Stimulated activated CD4-positive, alpha-beta T cell treated with anti-CD3 and anti-CD28 coated beads, Interleukin-2, amount 100 ng/mL, for 48 hours (primary cell): ENCODE measurements around the gene EARS2.
"Not testable (repeated sequence)": the region's sequence is repeated elsewhere in the genome, so short reads cannot be mapped to it uniquely, and the experiment has no call there.

Experiments used
- DNase-seq, 2 donors: peaks; one replicate each; pipeline ENCODE4 v3.0.0-alpha.2; 2020

Gene EARS2

DNA sequence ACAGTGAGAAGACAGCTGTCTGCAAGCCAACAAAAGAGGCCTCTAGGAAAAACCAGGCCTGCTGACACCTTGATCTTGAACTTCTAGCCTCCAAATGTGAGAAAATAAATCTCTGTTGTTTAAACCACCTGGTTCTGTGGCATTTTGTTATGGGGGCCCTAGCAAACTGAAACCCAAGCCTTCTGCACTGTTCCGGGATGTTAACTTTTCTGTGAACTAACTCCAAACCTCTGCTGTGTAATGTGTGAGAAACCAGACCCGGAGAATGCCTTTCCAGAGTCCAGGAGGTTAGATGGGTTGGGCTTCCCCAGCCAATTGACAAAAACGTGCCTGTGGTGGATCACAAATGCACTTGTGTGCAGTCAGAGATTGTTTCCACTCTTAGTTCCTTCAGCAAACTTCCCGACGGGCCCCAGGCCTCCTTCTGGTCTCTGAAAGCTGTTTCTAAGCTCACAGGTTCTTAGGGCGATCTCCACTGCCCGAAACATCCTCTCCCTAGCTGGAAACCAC, 33.2 kb downstream of the EARS2 start:
- no peak for DNase-seq

DNA sequence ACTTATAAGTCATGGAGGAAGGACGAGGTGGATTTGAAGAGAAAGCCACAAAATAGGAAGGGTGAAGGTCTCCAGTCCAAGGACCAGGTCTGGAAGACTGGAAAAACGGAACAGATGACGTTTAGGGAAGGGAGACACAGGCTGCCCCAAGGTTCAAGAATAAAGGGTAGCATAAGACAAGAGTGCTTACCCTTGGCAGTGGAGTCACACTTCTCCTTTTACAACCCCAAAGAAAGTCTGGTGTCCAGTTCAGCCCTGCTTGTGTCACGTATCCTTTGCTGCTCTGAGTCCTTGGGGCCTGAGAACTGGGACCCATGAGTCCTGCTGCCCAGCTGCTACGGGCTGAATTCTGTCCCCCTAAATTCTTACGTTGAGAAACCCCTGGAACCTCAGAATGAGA, 33.8 kb downstream of the EARS2 start:
- no peak for DNase-seq

DNA sequence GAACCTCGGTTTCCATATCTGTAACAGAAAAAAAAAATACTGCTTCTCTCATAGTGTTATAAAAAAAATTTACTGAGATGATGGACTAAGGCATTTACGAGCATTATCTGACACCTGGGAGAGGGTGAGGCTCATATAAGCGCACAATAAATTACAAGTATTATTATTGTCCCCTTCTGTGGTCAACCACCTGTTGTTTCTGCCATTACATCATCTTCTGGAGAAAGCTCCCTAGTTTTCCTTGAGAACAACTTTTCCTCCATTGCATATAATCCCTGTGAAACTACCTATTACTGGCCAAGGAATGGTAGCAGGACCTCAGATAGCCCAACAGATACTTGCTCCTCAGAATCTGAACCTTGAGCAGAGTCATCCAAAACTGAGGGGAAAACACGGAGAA, 35.2 kb downstream of the EARS2 start:
- DNase-seq: no peak

DNA sequence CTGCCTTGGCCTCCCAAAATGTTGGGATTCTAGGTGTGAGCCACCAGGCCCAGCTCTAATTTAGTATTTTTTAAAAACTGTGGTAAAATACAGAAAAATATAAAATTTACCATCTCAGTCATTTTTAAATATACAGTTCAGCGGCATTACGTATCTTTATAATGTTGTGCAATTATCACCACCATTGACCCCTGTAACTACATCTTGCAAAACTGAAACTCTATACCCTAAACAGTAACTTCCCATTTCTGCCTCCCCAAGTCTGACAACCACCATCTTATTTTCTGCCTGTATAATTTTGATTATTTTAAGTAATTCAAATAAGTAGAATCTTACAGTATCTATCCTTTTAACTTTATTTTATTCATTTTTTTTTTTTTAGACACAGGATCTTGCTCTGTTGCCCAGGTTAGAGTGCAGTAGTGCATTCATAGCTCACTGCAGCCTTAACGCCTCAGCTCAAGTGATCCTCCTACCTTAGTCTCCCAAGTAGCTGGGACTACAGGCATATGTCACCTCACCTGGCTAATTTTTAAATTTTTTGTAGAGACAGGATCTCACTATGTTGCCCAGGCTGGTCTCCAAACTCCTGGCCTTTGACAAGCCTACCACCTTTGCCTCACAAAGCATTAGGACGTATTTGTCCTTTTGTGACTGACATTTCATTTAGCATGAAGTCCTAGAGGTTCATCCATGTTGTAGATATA, 36.0 kb downstream of the EARS2 start:
- no peak for DNase-seq

DNA sequence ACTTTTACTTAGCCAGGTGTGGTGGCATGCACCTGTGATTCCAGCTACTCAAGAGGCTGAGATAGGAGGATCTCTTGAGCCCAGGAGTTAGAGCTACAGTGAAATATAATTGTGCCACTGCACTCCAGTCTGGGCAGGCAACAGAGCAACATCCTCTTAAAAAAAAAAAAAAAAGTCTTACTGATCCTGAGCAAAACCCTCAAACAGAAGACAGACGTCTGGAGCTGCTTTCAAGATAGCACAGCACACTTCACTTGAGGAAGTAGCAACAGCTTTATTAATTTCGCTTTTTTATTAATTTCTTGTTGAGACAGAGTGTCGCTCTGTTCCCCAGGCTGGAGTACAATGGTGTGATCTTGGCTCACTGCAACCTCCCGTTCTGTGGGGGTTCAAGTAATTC, 36.6 kb downstream of the EARS2 start:
- no peak for DNase-seq

DNA sequence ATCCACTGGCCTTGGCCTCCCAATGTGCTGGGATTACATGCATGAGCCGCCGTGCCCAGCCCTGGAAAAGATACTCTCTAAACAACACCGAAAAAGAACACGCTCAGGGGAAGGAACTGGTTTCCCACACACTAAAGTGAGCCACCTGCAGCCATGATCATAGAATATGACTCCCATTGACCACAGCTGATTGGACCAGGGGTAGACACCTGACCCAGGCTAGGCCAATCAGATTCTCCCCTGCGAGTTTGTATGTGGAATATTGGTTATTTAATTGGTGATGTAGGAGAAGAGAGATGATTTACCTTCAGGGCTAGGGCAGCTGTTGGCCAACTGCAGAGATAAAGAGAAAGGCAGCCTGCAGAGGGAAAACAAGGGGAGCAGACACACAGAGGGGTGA, 37.9 kb downstream of the EARS2 start:
- DNase-seq: no peak

DNA sequence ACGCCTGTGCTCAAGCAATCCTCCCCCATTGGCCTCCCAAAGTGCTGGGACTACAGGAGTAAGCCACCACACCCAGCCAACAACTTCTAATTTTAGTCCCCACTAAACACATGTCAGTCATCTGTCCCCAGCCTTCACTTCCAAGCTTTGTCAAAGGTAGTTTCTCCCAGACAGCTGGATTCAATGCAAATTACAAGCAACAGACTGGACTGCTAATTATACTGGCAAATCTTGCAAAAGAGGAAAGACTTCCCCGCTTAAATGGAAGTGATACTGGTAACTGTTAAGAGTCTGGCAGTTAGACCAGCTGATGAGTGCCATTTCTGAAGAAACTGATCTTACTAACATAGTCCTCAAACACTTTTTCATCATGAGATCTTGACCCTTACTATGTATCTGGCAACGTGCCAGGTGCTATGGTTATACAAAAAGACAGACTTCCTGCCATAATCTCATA, 38.7 kb downstream of the EARS2 start:
- DNase-seq: no peak

DNA sequence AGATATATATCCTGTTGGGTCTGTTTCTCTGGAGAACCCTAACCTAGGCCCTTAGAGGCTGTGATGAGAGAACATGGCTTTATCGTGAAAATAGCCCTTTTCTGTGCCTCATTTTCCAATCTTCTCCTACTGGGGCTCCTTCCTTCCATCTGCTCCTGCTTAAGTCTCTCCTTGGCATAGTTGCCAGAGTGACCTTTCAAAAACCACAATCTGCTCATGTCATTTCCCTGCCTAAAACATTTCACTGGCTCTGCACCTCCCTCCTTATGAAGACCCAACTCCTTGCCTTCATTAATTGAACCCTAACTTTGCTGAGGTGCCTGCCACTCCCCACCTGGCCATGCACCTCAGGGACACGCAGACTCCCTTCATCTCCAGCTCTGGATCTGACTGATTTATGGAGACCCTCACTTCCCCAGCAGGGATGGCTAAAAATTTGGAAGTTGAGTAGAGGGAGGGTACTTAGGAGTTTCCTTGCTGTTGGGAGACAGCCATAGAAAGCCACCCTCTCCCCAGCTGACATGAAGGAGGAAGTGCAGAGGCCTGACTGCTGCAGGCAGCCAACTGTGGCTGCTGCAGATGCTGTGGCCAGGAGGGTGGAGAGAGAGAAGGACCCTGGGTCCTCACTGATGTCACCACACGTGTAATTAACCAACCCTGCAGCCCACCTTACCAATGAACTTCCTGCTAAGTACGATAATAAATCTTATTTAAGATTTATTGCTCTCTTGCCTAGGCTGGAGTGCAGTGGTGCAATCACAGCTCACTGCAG, 40.6 kb downstream of the EARS2 start:
- no peak for DNase-seq

DNA sequence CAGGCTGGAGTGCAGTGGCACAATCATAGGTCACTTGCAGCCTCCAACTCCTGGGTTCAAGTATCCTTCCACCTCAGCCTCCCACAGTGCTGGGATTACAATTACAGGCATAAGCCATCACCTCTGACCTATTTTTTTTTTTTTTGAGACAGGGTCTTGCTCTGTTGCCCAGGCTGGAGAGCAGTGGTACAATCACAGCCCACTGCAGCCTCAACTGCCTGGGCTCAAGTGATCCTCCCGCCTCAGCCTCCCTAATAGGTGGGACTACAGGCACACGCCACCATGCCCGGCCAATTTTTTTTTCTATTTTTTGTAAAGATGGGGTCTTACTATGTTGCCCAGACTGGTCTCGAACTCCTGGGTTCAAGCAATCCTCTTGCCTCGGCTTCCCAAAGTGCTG, 41.3 kb downstream of the EARS2 start:
- no peak for DNase-seq

DNA sequence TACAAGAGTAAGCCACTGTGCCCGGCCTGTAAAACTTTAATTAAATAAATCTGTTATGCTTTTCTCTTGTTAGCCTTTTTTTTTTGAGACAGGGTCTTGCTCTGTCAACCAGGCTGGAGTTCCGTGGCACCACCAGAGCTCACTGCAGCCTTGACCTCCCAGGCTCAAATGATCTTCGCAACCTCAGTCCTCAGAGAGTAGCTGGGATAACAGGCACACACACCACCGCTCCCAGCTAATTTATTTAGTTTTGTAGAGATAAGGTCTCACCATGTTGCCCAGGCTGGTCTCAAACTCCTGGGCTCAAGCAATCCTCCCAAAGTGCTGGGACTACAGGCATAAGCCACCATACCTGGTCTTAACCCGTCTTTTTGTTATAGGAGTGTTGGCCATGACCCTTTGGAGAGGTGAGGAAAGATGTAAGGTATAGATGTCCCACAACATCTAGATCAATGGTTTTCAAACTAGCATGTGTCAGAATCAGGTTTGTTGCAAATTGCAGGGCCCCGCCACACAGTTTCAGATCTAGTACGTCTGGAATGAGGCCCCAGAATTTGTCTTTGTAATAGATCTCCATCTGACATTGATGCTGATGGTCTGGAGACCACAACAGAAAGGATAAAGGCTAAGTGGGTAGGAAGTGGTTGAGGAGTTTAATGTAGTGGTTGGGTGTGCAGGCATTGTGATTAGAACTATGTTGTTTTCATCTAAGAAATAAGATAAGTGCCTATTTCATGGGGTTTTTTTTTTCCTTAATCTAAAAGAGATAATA, 42.6 kb downstream of the EARS2 start:
- no peak for DNase-seq

DNA sequence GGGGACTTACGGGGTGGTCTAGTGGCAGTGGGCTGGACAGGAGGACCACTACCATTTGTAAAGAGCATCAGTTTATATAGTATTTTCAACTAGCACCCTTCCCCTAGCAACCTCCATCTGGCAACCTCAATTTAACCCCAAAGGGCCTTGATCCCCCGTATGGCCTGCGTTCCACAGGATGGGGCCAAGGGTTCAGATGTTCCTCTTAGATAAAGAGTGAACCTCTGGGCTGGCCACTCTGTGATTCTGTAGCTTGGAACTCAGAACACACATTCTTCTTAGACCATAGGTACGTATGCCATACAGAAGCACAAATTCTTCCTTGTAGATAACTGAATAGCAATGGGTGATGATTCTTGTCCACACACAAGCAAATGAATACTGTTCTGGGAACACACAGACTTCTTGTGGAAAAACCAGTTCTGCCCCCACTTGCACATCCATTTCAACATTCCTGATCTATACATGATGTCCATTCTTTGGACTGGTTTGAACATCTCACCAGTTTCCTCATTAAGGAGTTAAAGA, 44.9 kb downstream of the EARS2 start:
- no peak for DNase-seq

DNA sequence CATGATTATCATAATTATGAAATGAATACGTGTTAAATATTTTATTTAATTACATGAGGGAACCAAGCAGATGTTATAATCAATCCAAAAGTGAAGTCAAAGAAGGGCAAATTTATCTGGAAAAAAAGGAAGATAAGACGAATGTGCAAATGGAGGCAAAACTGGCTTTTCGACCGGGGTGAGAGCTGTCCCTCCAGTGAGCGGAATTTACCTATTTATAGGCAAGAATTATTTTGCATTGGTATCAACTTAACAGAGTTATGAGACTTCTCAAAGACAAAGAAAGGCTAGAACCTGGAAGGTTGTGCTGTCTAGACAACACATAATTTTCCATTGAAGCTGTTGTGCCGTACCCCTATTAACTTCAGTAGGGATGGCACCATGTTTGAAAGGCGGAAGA, 45.4 kb downstream of the EARS2 start:
- DNase-seq: no peak

DNA sequence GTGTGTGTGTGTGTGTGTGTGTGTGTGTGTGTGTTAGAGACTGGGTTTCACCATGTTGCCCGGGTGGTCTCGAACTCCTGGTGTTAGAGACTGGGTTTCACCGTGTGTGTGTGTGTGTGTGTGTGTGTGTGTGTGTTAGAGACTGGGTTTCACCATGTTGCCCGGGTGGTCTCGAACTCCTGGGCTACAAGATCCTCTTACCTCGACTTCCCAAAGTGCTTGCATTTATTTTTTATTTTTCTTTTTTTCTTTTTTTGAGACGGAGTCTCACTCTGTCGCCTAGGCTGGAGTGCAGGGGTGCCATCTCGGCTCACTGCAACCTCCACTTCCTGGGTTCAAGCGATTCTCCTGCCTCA, 46.3 kb downstream of the EARS2 start:
- not testable (repeated sequence) for DNase-seq

DNA sequence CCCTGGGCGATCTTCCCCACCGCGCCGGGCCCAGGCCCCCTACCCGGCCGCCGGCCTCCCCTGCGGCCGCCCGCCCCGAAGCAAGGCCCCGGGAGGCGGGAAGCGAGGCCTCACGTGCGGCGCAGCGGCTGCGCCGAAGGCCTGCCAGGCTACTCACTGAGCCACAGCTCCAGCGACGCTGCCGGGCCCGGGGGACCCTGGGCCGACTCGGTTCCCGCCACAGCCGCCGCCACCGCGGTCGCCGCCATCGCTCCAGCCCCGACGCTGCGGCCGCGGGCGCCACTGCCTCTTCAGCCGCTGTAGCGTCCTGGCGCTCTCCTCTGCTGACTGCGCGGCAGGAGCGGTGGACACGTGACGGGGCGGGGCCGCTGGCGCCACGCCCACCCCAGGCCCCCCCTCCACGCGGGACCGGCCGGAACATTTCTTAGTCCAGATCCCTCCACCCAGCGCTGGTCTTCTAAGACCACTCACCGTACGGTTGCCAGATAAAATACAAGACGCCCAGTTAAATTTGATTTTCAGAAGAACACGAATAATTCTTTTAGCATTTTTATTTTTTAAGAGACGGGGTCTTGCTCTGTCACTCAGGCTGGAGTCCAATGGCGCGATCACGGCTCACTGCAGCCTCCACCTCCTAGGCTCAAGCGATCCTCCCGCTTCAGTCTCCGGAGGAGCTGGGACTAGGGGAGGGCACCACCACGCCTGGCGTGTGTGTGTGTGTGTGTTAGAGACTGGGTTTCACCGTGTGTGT, 46.8 kb downstream of the EARS2 start, which contains the start of gene GGA2:
GGA2 (minus strand) TSS at position 331 of the 751 bp plus-strand sequence; CDS start at position 248, 83 bp downstream.
- peak; percentile 76 to 77 for DNase-seq

DNA sequence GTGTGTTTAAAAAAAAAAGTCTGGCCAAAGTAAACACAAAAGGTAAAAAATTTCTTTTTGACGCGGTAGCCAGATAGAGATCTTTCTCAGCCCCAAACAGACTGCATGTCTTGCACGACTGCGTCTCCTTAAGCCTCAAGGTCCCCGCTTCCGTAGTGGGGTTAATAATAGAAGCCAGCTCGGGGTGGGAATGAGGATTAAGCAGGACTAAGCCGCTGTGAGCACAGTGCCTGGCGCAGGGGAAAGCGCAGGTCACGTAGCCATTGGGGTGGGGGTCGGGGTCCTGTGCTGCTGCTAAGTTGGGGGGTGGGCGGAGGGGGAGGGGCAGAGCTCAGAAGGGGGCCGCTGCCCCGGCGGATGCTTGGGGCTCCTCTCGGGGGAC, 47.4 kb downstream of the EARS2 start:
- DNase-seq: peak; percentile 13 to 14

DNA sequence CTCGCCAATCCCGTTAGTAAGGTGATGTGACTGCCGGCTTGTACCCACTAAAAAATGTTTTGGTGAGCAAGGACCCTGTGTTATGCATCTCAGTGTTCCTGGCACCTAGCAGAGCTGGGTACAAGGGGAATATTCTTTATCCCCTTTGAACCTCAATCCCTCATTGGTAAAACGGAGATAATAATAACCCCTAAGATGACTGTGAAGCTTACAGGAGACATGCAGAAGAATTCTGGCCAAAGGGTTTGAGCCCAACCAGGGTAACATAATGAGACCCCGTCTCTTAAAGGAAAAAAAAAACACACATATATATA, 47.8 kb downstream of the EARS2 start:
- no peak for DNase-seq

DNA sequence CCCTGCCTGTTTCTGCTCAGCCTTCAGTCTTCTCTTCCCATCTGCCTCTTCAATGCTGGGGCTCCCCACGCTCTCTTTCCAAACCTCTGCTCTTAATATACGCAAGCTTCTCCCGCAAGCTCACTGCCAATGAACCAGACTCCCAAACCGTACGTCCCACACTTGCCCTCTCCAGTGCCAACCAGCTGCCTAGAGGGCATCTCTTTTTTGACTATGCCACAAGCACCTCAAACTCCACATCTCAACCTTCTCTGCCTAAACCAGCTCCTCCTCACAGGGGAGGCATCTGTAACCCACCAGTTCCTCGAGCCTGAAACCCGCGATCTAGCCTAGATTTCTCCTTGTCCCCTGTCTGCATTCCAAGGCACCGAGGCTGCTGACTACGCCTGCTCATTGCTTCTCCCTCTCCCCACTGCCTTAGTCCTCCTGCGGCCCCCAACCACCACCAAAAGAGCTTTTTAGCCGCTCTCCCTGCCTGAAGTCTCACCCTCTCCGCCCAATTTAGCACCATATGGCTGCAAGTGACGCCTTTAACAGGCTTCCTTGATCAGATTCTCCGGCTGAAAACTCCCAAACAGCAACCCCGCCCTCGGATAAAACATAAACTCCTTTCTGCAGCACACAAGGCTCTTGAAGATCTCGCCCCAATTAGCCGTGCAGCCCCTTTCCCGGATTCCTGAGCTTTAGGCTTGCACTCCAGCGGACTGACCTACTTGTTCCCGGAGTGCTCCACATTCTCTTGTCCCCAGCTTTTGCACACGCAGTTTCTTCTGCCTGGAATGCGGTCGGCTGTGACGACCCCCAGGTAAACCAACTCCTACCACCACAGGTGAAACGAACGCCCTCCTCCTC, 48.3 kb downstream of the EARS2 start:
- no peak for DNase-seq

DNA sequence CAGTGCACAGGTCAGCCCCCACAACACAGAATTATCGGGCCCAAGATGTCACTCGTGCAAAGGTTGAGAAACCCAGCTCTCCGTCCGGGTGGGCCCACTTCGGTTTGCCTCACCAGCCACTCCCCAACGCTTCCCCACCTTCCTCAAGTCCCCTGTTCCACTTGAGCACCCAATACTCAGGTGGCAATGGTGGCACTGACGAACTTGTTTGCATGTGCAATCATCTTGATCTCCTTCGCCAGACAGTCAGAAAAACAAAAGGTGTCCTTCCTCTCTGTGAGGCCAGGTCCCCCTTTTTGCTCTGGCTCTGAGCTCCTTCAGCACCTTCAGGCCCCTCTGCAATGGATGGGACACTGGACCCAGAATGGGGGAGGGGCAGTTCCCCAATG, 50.5 kb downstream of the EARS2 start:
- DNase-seq: no peak

DNA sequence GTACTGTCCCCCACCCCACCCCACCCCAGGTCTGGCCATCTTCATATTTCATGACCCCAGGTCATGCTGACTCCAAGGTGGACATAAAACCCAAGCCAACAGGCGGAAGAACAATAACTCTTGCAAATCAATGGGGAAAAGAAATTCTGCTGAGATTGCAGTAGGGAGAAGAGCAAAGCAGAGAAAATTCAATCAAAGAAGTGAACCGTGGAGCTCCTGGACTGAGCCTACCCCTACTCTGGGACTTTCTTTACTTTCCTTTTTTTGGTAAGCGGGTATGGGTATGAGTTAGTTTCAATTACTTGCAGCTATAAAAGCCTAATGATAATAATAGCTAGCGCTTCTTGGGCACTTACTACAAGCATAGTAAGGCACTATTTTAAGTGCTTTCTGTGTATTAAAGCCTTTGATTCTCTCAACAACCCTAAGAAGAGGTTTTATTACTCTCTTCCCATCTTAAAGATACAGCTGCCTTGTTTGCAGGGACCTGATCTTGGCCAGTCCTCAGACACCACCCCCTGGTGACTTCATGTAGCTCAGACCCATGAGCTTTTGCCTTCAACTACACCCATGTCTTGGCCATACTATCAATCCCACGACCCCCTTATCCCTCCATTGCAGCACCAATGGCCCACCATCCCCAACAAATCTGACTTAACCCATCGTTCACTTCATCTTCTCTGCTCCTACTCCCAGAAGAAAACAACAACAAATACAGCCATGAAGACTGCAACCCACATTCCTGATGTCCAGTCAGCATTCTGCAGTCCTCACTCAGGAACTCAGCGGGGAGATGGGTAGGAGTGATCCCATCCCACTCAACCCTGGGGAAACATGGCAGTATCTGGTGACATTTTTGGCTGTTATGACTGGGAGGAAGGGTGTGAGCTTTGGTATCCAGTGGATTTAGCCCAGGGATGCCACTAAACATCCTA, 51.2 kb downstream of the EARS2 start:
- no peak for DNase-seq

DNA sequence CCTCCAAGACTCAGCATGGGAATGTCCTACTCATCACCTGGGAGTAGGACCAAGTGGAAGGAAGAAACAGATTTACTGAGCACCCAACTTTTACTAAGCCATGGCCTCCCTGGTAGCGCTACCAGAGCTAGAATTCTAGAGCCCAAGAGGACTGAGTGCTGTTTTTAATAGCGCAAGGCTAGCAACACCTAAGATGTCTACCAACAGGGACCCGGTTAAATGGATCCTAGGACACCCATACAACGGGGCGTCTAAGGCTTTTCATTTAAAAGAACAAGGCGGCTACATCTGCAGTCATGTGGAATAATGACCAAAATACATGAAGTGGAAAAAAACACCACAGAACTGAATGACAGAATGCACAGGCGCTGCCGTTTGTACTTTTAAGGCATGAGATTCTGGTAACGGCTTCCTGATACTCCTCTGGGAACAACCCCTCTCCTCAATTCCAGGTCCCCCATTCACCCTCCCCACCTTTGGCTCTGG, 51.9 kb downstream of the EARS2 start:
- DNase-seq: no peak
